Adrenal gland (tissue), 12 donors: Measurements from ENCODE around the gene WIZ. TPM values are rescaled to one million over a fixed set of nuclear protein-coding genes. Genes with fewer than 3 reads are reported as not detected.
"Not testable (repeated sequence)": the region's sequence is repeated elsewhere in the genome, so short reads cannot be mapped to it uniquely, and the experiment has no call there.

Experiments
- DNase-seq, 7 donors: peaks; one replicate each; pipeline ENCODE4 v3.0.0-alpha.2; 2019 to 2020
- H3K27ac ChIP-seq, 5 donors: fragments of 200-600 bp; sonication (generic) in 4 of 5; 1 replicate in 3 of 5; 2 replicates in 2 of 5; pipeline versions ENCODE4 v1.5.1 to v1.8.0; 2016 to 2020; ENCODE audit warnings: mild to moderate bottlenecking in 1 of 5
- H3K27me3 ChIP-seq: fragments of 200-600 bp; 2 replicates; pipeline ENCODE4 v1.8.0; 2021
- H3K36me3 ChIP-seq, 2 donors: fragments of 200-600 bp; replicated peaks in 1 of 2; 1 replicate in 1 of 2; 2 replicates in 1 of 2; pipeline versions ENCODE4 v1.5.1 to v1.8.0; 2018 to 2022
- H3K4me1 ChIP-seq, 2 donors: fragments of 200-600 bp; replicated peaks in 1 of 2; 1 replicate in 1 of 2; 2 replicates in 1 of 2; pipeline versions ENCODE4 v1.5.1 to v1.8.0; 2018 to 2021
- H3K4me3 ChIP-seq, 4 donors: fragments of 200-600 bp; sonication (generic) in 3 of 4; one replicate each; pipeline ENCODE4 v1.5.1; 2016 to 2018
- H3K9me3 ChIP-seq, 3 donors: fragments of 200-600 bp; sonication (generic) in 1 of 3; replicated peaks in 1 of 3; 1 replicate in 2 of 3; 2 replicates in 1 of 3; pipeline versions ENCODE4 v1.5.1 to v1.8.0; 2016 to 2021
- CTCF ChIP-seq, 6 experiments: fragments of 450-650 bp in 4 of 6; fragments of 200-600 bp in 2 of 6; sonication (generic) in 1 of 6; IDR thresholded peaks; 1 replicate in 5 of 6; 2 replicates in 1 of 6; pipeline versions ENCODE4 v1.5.1 to v1.8.0; 2016 to 2021; ENCODE audit warnings: antibody characterized with exemption in 6 of 6, mild to moderate bottlenecking in 2 of 6, moderate library complexity in 1 of 6
- POLR2A ChIP-seq, 2 donors: fragments of 450-650 bp; IDR thresholded peaks; one replicate each; pipeline ENCODE4 v1.6.1; 2017; ENCODE audit warnings: antibody characterized with exemption in 2 of 2, mild to moderate bottlenecking in 2 of 2, moderate library complexity in 1 of 2
- WGBS, 4 donors: extraction: QIAGEN DNeasy Blood & Tissue Kit in 2 of 4; methylation state at CpG; one replicate each; pipeline versions ENCODE4 v1.1.5 to v1.1.7; 2013 to 2017; 5-methylcytosine and 5-hydroxymethylcytosine counted together
- intact Hi-C, 2 donors: fragments of 100-400 bp; cut with DNase I; formaldehyde crosslinking; loops; one replicate each; pipeline versions ENCODE4 v1.14.1 to v1.15.0; 2022 to 2023
- polyA plus RNA-seq, 3 donors: library from polyadenylated mRNA; stranded (reverse); fragments of 200-250 nt in 2 of 3; fragments of 350-450 nt in 1 of 3; fragmentation: Illumina TruSeq in 1 of 3; extraction: RNeasy Lipid Tissue Mini Kit (QIAGEN cat#74804) in 1 of 3; gene quantifications; one replicate each; pipeline ENCODE4 v1.2.3, GENCODE V29; 2013 to 2014
- total RNA-seq, 9 donors: library from RNA; depleted of rRNA in 4 of 9; stranded (reverse); fragments of >200 nt in 4 of 9; fragments of 120-200 nt in 1 of 9; fragmentation: NEBNext Ultra II Directional in 1 of 9; extraction: Animal tissue kit (Norgen Biotek cat#: 25700) in 1 of 9; gene quantifications; one replicate each; pipeline versions ENCODE4 v1.1.0 to v1.2.4, GENCODE V29; 2013 to 2023
- donor health status: healthy with polysubstance abuse.
- donor health status: Bipolar disorder and iron deficiency.
- donor health status: DM: yes; HTN: yes; CAD: no.
- donor health status: DM: no; HTN: no; CAD: no.
- donor health status: DM: no; HTN: no; CAD: no.
- donor health status: DM: yes; HTN: yes; CAD: no.

The WIZ gene
- total and polyA plus RNA-seq, 12 donors = 5.7 to 49.2 (median 30.6) TPM

GRCh38 chr19:15479391-15480345 is 29.9 kb upstream of the WIZ start, which contains the start of gene PGLYRP2:
TSS of gene PGLYRP2 (minus strand) at chr19:15479501. CDS start at chr19:15479371, 130 bp downstream.
- DNase-seq = no peak
- no peak within 1 kb of the TSS for H3K27ac ChIP-seq
- H3K4me1 ChIP-seq = no peaks in the 10 kb centered on the region
- intact Hi-C loops = loop anchor here in 1 of 2 donors (10.0 kb wide), 1 partner anchor 65 kb away; no protein-coding TSS in a partner anchor
- H3K27me3 ChIP-seq = no peaks in the 10 kb centered on the region
- H3K9me3 ChIP-seq = no peaks in the 10 kb centered on the region
- TF ChIP-seq CTCF (IDR thresholded peaks at IDR 0.05) (no peak), POLR2A (IDR thresholded peaks at IDR 0.05) (no peak)
- no peaks in the 10 kb centered on the region for H3K36me3 ChIP-seq
- H3K4me3 ChIP-seq = no peak within 1 kb of the TSS
- WGBS, 4 donors = 64 to 81% (median 74%) methylated on average over 10 to 16 of the region's 16 CpGs

GRCh38 chr19:15476325-15476724 is 26.6 kb upstream of the WIZ start:
- Histone ChIP-seq H3K9me3 (no peaks in the 10 kb centered on the region), H3K4me3 (no peak overlapping the region), H3K36me3 (no peaks in the 10 kb centered on the region), H3K27me3 (peaks cover 4% of the 10 kb centered on the region), H3K4me1 (no peaks in the 10 kb centered on the region), H3K27ac (no peak overlapping the region)
- 72 to 85% (median 78%) methylated on average over 3 to 5 of the region's 5 CpGs for WGBS, 4 donors
- DNase-seq = no peak
- TF ChIP-seq CTCF (IDR thresholded peaks at IDR 0.05) = no peak
- no peak for TF ChIP-seq POLR2A (IDR thresholded peaks at IDR 0.05)
- intact Hi-C loops = loop anchor here in 1 of 2 donors (10.0 kb wide), 1 partner anchor 68 kb away; no protein-coding TSS in a partner anchor

GRCh38 chr19:15475611-15476010 is 25.9 kb upstream of the WIZ start:
- peaks cover 4% of the 10 kb centered on the region for H3K27me3 ChIP-seq
- no peak overlapping the region for H3K4me3 ChIP-seq
- H3K27ac ChIP-seq = no peak overlapping the region
- H3K9me3 ChIP-seq = no peaks in the 10 kb centered on the region
- H3K4me1 ChIP-seq = no peaks in the 10 kb centered on the region
- no peak for TF ChIP-seq POLR2A (IDR thresholded peaks at IDR 0.05)
- no peak for TF ChIP-seq CTCF (IDR thresholded peaks at IDR 0.05)
- H3K36me3 ChIP-seq = no peaks in the 10 kb centered on the region
- 88 to 96% (median 92%) methylated on average over 3 to 10 of the region's 10 CpGs for WGBS, 4 donors
- no peak for DNase-seq
- intact Hi-C loops = loop anchor here in 1 of 2 donors (10.0 kb wide), 1 partner anchor 69 kb away; no protein-coding TSS in a partner anchor

- Histone ChIP-seq H3K27me3 (peaks cover 4% of the 10 kb centered on the region), H3K27ac (no peak overlapping the region), H3K36me3 (no peaks in the 10 kb centered on the region), H3K4me1 (no peaks in the 10 kb centered on the region), H3K4me3 (no peak overlapping the region), H3K9me3 (no peaks in the 10 kb centered on the region)
- WGBS, 4 donors = 71 to 77% (median 76%) methylated on average over 4 of the region's 4 CpGs
- DNase-seq = no peak
- TF ChIP-seq POLR2A (IDR thresholded peaks at IDR 0.05) (no peak), CTCF (IDR thresholded peaks at IDR 0.05) (no peak)
- intact Hi-C loops = loop anchor here in 1 of 2 donors (10.0 kb wide), 1 partner anchor 70 kb away; no protein-coding TSS in a partner anchor
Observed at GRCh38 chr19:15475169-15475568, 25.4 kb upstream of the WIZ start.

- intact Hi-C loops = loop anchor here in 1 of 2 donors (10.0 kb wide), 1 partner anchor 71 kb away; no protein-coding TSS in a partner anchor
- H3K27ac ChIP-seq, H3K36me3 ChIP-seq, H3K4me3 ChIP-seq, H3K9me3 ChIP-seq, H3K4me1 ChIP-seq, DNase-seq: not testable (repeated sequence)
- H3K27me3 ChIP-seq = peaks cover 16% of the 10 kb centered on the region
- WGBS, 4 donors = 64 to 83% (median 75%) methylated on average over 4 of the region's 4 CpGs
Observed at GRCh38 chr19:15473821-15474220, 24.1 kb upstream of the WIZ start.
